Esophagus (tissue), 2 donors: ENCODE measurements around the gene MYF5. TPM values are rescaled to one million over a fixed set of nuclear protein-coding genes. Genes with fewer than 3 reads are reported as not detected.

Experiments used
- H3K27ac ChIP-seq, 2 donors: one replicate each; pipeline ENCODE4 v1.5.1; 2013; ENCODE audit warnings: low read depth in 2 of 2, mild to moderate bottlenecking in 2 of 2, inconsistent platforms in 1 of 2, low read length in 1 of 2, moderate library complexity in 1 of 2
- H3K27me3 ChIP-seq, 2 donors: one replicate each; pipeline ENCODE4 v1.6.1; 2013; ENCODE audit warnings: low read length in 2 of 2, control low read depth in 1 of 2, mild to moderate bottlenecking in 1 of 2; ENCODE audit not compliant: insufficient read depth in 2 of 2, control insufficient read depth in 1 of 2
- H3K36me3 ChIP-seq, 2 donors: one replicate each; pipeline ENCODE4 v1.6.1; 2013; ENCODE audit warnings: low read length in 1 of 2; ENCODE audit not compliant: control insufficient read depth in 2 of 2, insufficient read depth in 2 of 2
- H3K4me1 ChIP-seq, 2 donors: one replicate each; pipeline ENCODE4 v1.6.1; 2013; ENCODE audit warnings: low read length in 1 of 2; ENCODE audit not compliant: control insufficient read depth in 2 of 2, insufficient read depth in 2 of 2
- H3K4me3 ChIP-seq, 2 donors: one replicate each; pipeline ENCODE4 v1.5.1; 2013; ENCODE audit warnings: low read length in 2 of 2, mild to moderate bottlenecking in 2 of 2, low read depth in 1 of 2, moderate library complexity in 1 of 2
- H3K9me3 ChIP-seq, 2 donors: one replicate each; pipeline ENCODE4 v1.6.1; 2013; ENCODE audit warnings: mild to moderate bottlenecking in 2 of 2, low read depth in 1 of 2, low read length in 1 of 2, moderate library complexity in 1 of 2; ENCODE audit not compliant: control insufficient read depth in 2 of 2, insufficient read depth in 1 of 2
- WGBS, 2 donors: extraction: QIAGEN DNeasy Blood & Tissue Kit; methylation state at CpG; one replicate each; pipeline ENCODE4 v1.1.7; 2013; 5-methylcytosine and 5-hydroxymethylcytosine counted together
- polyA plus RNA-seq, 2 donors: library from polyadenylated mRNA; stranded (reverse); fragments of 200-250 nt; gene quantifications; one replicate each; pipeline ENCODE4 v1.2.3, GENCODE V29; 2013
- donor health status: healthy with polysubstance abuse.
- donor health status: Bipolar disorder and iron deficiency.

Gene MYF5
- polyA plus RNA-seq, 2 donors, result not detected

DNA sequence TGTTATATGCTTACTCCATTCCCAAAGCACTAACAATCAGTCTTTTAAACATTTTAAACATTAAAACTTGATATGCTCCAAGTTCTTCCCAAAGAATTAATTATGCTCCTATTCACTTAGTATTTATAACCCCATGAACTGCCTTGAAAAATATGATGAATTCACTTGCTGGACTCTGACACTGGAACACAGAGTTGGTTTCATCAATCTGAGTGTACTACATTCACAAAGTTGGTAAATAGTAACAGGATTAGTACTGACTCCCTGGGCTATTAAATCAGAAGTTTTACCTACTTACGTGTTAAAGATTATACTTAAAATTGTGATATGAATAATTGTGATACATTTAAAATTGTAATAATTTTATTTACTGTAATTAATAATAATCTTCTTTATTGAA is 26.6 kb upstream of the MYF5 start:
- H3K4me3 ChIP-seq, result no peak overlapping the region
- no peaks in the 10 kb centered on the region for H3K4me1 ChIP-seq
- no peaks in the 10 kb centered on the region for H3K36me3 ChIP-seq
- 73 to 89% methylated on average over 1 of the region's 1 CpG for WGBS, 2 donors
- no peak overlapping the region for H3K27ac ChIP-seq
- no peaks in the 10 kb centered on the region for H3K9me3 ChIP-seq
- no peaks in the 10 kb centered on the region for H3K27me3 ChIP-seq

DNA sequence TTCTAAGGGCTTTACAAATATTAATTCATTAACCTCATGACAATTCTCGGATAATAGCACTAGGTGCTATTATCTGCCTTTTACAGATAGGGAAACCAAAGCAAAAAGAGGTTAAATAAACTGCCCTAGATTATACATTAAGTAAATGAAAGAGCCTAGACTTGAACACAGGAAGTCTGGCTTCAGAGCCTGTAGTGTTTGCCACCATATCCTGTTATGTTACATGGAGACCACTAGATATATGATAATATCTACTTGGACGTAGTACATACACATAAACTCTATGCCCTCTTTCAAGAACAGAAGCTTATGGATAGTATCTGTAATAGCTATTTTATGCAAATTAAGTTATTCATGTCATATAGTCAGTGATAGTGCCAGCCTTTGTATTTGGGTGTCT is 26.2 kb upstream of the MYF5 start:
- H3K4me3 ChIP-seq, result no peak overlapping the region
- WGBS, 2 donors, result 49 to 50% methylated on average over 2 of the region's 2 CpGs
- H3K27me3 ChIP-seq, result no peaks in the 10 kb centered on the region

DNA sequence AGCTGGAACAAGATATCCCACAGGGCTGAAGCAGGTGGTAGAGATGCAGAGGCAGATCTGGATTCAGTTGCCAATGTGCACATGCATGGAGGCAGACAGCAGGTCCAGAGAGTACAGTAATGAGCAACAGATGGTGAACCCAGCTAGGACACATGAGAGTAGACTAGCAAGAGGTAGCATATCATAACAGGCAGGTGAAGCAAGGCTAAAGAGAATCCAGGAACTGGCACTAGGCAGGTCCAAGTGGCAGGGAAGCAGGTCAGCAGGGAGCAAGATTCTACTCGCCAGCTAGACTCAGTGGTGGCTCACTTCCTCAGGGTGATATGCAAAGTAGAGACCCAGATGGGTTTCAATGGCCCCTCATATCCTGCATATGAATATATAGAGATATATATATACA is 24.6 kb upstream of the MYF5 start:
- H3K9me3 ChIP-seq, result no peaks in the 10 kb centered on the region
- no peaks in the 10 kb centered on the region for H3K36me3 ChIP-seq
- H3K27ac ChIP-seq, result no peak overlapping the region
- no peaks in the 10 kb centered on the region for H3K27me3 ChIP-seq
- no peaks in the 10 kb centered on the region for H3K4me1 ChIP-seq
- H3K4me3 ChIP-seq, result no peak overlapping the region
- 83 to 89% methylated on average over 1 of the region's 1 CpG for WGBS, 2 donors

More for the DNA sequence above, 26.2 kb upstream of the MYF5 start:
- Histone ChIP-seq H3K4me1 (no peaks in the 10 kb centered on the region), H3K9me3 (no peaks in the 10 kb centered on the region), H3K36me3 (no peaks in the 10 kb centered on the region), H3K27ac (no peak overlapping the region)

GRCh38 chr12:80697270-80697887 is 19.3 kb upstream of the MYF5 start:
- WGBS, 2 donors, result 61 to 73% methylated on average over 2 of the region's 2 CpGs

DNA sequence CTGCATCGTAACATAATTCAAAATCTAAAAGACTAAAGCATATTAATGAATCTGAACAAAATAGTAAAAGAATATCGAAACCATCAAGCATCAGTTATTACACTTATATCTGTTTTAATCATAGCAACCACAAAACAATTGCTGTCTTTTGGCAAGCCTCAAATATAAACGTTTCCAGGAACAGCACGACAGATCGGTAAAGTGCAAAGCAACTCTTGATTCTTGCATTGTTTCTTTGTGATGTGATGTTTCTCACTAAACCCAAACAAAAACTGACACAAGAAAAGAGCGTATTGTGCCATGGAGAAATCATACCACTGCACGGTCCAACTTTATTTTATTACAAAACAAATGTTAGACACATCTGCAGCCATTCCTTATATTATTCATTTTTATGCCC is 18.5 kb upstream of the MYF5 start:
- Histone ChIP-seq H3K27ac (no peak overlapping the region), H3K36me3 (no peaks in the 10 kb centered on the region), H3K9me3 (no peaks in the 10 kb centered on the region), H3K4me3 (no peak overlapping the region), H3K27me3 (no peaks in the 10 kb centered on the region), H3K4me1 (no peaks in the 10 kb centered on the region)
- 70 to 72% methylated on average over 7 of the region's 7 CpGs for WGBS, 2 donors

More at GRCh38 chr12:80697270-80697887, 19.3 kb upstream of the MYF5 start:
- Histone ChIP-seq H3K36me3 (no peaks in the 10 kb centered on the region), H3K27me3 (no peaks in the 10 kb centered on the region), H3K4me3 (no peak overlapping the region), H3K9me3 (no peaks in the 10 kb centered on the region), H3K4me1 (no peaks in the 10 kb centered on the region), H3K27ac (no peak overlapping the region)

DNA sequence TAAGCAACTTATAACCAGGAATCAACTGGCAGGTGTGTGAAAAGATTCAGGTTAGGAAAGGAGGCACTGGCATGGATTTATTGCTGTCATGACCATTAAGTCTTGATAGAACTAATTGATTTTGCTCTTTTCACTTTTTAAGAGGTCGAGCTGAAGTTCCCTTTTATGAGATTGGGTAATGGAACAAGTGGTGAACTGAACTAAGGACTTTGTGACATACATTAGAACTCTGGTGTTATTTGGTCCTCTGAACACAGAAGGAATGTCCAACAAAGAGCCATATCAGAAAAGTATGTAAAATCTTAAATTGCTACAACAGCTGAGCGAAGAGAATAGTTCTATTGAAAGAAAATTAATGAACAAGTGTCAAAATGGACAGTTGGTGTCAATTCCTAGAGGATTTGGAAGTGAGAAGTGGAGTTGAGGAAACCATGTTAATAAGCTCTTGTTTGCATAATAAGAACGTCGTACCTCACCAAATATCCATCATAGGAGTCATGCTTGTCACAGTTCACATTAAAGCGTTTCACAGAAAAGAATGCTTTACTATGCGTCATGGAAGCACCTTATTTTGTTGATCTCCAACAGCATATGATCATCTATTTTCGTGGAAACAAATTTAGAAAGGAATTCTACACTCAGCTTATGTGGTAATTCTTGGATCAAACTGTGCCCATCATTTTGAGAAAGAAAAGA is 17.7 kb upstream of the MYF5 start:
- WGBS, 2 donors, result 62 to 68% methylated on average over 7 of the region's 7 CpGs
- no peak overlapping the region for H3K4me3 ChIP-seq
- no peaks in the 10 kb centered on the region for H3K27me3 ChIP-seq
- H3K27ac ChIP-seq, result no peak overlapping the region
- H3K9me3 ChIP-seq, result no peaks in the 10 kb centered on the region
- no peaks in the 10 kb centered on the region for H3K36me3 ChIP-seq
- no peaks in the 10 kb centered on the region for H3K4me1 ChIP-seq

DNA sequence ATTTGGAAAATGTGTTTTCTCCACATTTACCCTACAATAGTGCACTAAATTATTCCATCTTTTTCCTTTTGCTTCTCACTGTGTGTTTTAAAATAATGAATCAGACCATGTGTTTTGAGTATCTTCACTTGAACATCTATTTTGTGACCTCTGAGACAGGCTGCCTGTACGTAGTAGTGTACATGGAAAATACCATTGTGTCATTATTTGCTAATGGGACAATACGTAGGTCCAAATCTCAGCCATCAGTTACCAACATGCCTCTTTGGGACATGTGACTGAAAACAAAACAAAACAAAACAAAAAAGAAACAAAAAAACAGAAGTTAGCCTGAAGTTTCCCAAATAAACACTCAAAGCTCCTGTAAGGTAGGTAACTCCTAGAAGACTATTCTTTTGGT is 16.4 kb upstream of the MYF5 start:
- no peaks in the 10 kb centered on the region for H3K36me3 ChIP-seq
- 75 to 82% methylated on average over 2 of the region's 2 CpGs for WGBS, 2 donors
- no peaks in the 10 kb centered on the region for H3K27me3 ChIP-seq
- H3K9me3 ChIP-seq, result no peaks in the 10 kb centered on the region
- no peak overlapping the region for H3K4me3 ChIP-seq
- H3K4me1 ChIP-seq, result no peaks in the 10 kb centered on the region
- no peak overlapping the region for H3K27ac ChIP-seq

- WGBS, 2 donors, result 57 to 67% methylated on average over 2 of the region's 2 CpGs
- no peaks in the 10 kb centered on the region for H3K4me1 ChIP-seq
- no peaks in the 10 kb centered on the region for H3K9me3 ChIP-seq
- H3K36me3 ChIP-seq, result no peaks in the 10 kb centered on the region
- H3K27ac ChIP-seq, result no peak overlapping the region
- no peaks in the 10 kb centered on the region for H3K27me3 ChIP-seq
- H3K4me3 ChIP-seq, result no peak overlapping the region
Measured at GRCh38 chr12:80701388-80701787, 15.3 kb upstream of the MYF5 start.

DNA sequence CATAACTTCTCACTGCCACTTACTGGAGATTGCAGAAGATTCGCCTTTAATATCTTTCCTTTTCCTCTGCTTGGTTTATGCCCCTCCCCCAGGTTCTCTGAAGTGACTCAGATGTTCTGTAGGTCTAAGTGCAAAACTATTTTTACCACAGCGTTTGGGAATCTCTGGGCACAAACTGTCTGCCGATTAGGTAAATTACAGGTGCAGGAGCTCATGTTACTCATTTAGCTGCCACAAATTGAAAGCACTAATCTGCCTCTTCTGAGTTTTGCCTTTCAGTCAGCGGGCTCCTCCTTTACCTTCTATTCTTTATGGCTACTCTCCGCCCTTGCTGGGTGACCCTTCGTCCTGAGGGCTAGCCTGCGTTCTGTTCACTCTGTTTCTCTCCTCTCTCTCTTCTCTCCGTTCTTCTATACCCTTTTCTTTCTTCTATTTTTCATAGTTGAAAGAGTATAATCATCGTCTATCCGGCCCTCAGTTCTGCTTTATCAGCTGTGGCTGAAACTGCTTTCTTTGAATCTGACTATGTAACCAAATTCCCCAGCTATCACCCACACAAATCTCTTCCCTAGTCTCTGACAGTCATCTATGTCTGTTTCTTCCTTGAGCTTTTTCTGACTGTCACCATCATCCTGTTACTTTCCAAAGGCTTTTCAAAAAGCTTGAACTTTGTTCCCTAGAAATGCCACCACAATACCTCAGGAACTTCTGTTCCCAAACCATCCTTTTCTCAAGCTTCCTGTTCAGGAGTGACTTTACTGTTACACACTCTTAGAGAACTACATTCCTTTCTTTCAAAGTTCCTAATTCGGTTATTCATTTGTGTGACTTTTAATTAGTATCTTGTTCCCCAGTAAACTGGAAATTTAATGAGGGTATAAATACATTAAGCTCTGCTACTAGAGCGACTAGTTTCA is 13.6 kb upstream of the MYF5 start:
- H3K36me3 ChIP-seq, result no peaks in the 10 kb centered on the region
- 49 to 55% methylated on average over 12 of the region's 12 CpGs for WGBS, 2 donors
- H3K27me3 ChIP-seq, result no peaks in the 10 kb centered on the region
- H3K4me3 ChIP-seq, result no peak overlapping the region
- H3K4me1 ChIP-seq, result no peaks in the 10 kb centered on the region
- no peaks in the 10 kb centered on the region for H3K9me3 ChIP-seq
- no peak overlapping the region for H3K27ac ChIP-seq
